ENCODE results near the gene TOP2A. TPM values are rescaled to one million over a fixed set of nuclear protein-coding genes. Genes with fewer than 3 reads are reported as not detected.
A peak's percentile ranks its signal among the peaks of the same experiment; 100 is the strongest.

The TOP2A gene
- total RNA-seq, 1 experiment from 2014 or later = 237 TPM

- BruUV-seq (replicated peaks) = no TSS peak
- Histone ChIP-seq H3K36me3 (ENCODE audit: control insufficient read depth, insufficient read depth, low read length) (peaks cover 5% of the 10 kb centered on the region; the same call in 1 of the 2 replicates), H3K27me3 (replicated peaks; ENCODE audit: control insufficient read depth, insufficient read depth, low read length) (no peaks in the 10 kb centered on the region), H3K4me3 (ENCODE audit: low read depth, low read length) (peak overlapping the region; percentile 20), H3K9me3 (no peaks in the 10 kb centered on the region), H3K4me1 (peaks cover 2% of the 10 kb centered on the region; the same call in 1 of the 2 replicates)
- TF ChIP-seq CTCF (IDR thresholded peaks at IDR 0.05; ENCODE audit: insufficient read depth in 1 of 2, low read depth in 1 of 2, low read length in 1 of 2, severe bottlenecking in 1 of 2, unreplicated experiment in 1 of 2) = peak; percentile 93 to 96
- peaks cover 3% of the 10 kb centered on the region for H3K4me1 Mint-ChIP-seq (ENCODE audit: low read depth, unreplicated experiment)
- H3K27ac Mint-ChIP-seq (ENCODE audit: unreplicated experiment) = no peak overlapping the region
- peak overlapping the region; percentile 21 for H3K4me3 Mint-ChIP-seq (ENCODE audit: unreplicated experiment)
- CTCF ChIA-PET = interaction anchor here (0.6 to 1.7 kb wide), 13 partner anchors 14 to 257 kb away, joined by 3 to 9 read pairs (median 4); partner anchors contain the start of gene TOP2A
- H3K27me3 Mint-ChIP-seq (ENCODE audit: insufficient read depth, unreplicated experiment) = no peaks in the 10 kb centered on the region
- no peaks in the 10 kb centered on the region for H3K9me3 Mint-ChIP-seq (ENCODE audit: unreplicated experiment)
- intact Hi-C loops (cut with micrococcal nuclease; ENCODE audit: unreplicated experiment) = loop anchor here (1.0 to 10.0 kb wide), 6 partner anchors 12 to 202 kb away; no protein-coding TSS in a partner anchor
- peak; percentile 85 to 94 for DNase-seq
- POLR2A ChIA-PET = interaction anchor here (1.0 kb wide), 1 partner anchor 175 kb away, joined by 3 read pairs; no protein-coding TSS in a partner anchor
- peaks cover 18% of the 10 kb centered on the region for H3K36me3 Mint-ChIP-seq (ENCODE audit: insufficient read depth, unreplicated experiment)
Measured at GRCh38 chr17:40358323-40359038, 59.2 kb downstream of the TOP2A start.

- ChIA-PET CTCF (interaction anchor here (0.6 to 1.7 kb wide), 5 partner anchors 12 to 1465 kb away, joined by 4 to 9 read pairs (median 4); no protein-coding TSS in a partner anchor), POLR2A (no interaction called here)
- Histone ChIP-seq H3K27me3 (replicated peaks; ENCODE audit: control insufficient read depth, insufficient read depth, low read length) (no peaks in the 10 kb centered on the region), H3K36me3 (ENCODE audit: control insufficient read depth, insufficient read depth, low read length) (peaks cover 6% of the 10 kb centered on the region; the same call in 1 of the 2 replicates), H3K4me1 (no peaks in the 10 kb centered on the region), H3K9me3 (no peaks in the 10 kb centered on the region), H3K4me3 (ENCODE audit: low read depth, low read length) (no peak overlapping the region)
- no peak overlapping the region for H3K27ac Mint-ChIP-seq (ENCODE audit: unreplicated experiment)
- BruUV-seq (replicated peaks) = no TSS peak
- peaks cover 24% of the 10 kb centered on the region for H3K36me3 Mint-ChIP-seq (ENCODE audit: insufficient read depth, unreplicated experiment)
- peaks cover 7% of the 10 kb centered on the region for H3K4me1 Mint-ChIP-seq (ENCODE audit: low read depth, unreplicated experiment)
- no peaks in the 10 kb centered on the region for H3K9me3 Mint-ChIP-seq (ENCODE audit: unreplicated experiment)
- intact Hi-C loops (cut with micrococcal nuclease; ENCODE audit: unreplicated experiment) = loop anchor here (10.0 kb wide), 1 partner anchor 152 kb away; no protein-coding TSS in a partner anchor
- DNase-seq = no peak
- TF ChIP-seq CTCF (IDR thresholded peaks at IDR 0.05; ENCODE audit: insufficient read depth in 1 of 2, low read depth in 1 of 2, low read length in 1 of 2, severe bottlenecking in 1 of 2, unreplicated experiment in 1 of 2) = no peak
- H3K27me3 Mint-ChIP-seq (ENCODE audit: insufficient read depth, unreplicated experiment) = no peaks in the 10 kb centered on the region
- no peak overlapping the region for H3K4me3 Mint-ChIP-seq (ENCODE audit: unreplicated experiment)
Measured at GRCh38 chr17:40356990-40357881, 60.5 kb downstream of the TOP2A start.
